Spleen (tissue), 11 donors: Measurements from ENCODE around the gene ALKBH5. TPM values are rescaled to one million over a fixed set of nuclear protein-coding genes. Genes with fewer than 3 reads are reported as not detected.

Source experiments
- DNase-seq: peaks from one replicate; pipeline ENCODE4 v3.0.0-alpha.2; 2020
- H3K27ac ChIP-seq, 8 donors: fragments of 200-600 bp; sonication (generic) in 7 of 8; 1 replicate in 4 of 8; 2 replicates in 4 of 8; pipeline versions ENCODE4 v1.5.0 to v1.8.0; 2016 to 2021; ENCODE audit warnings: inconsistent platforms in 4 of 8, mild to moderate bottlenecking in 4 of 8, moderate library complexity in 1 of 8
- H3K27me3 ChIP-seq, 7 donors: fragments of 200-600 bp; sonication (generic) in 6 of 7; replicated peaks in 1 of 7; 1 replicate in 4 of 7; 2 replicates in 3 of 7; pipeline versions ENCODE4 v1.5.0 to v1.8.0; 2016 to 2021; ENCODE audit warnings: inconsistent platforms in 3 of 7, mild to moderate bottlenecking in 1 of 7
- H3K36me3 ChIP-seq, 6 donors: fragments of 200-600 bp; sonication (generic) in 5 of 6; 1 replicate in 4 of 6; 2 replicates in 2 of 6; pipeline versions ENCODE4 v1.5.0 to v1.8.0; 2016 to 2021; ENCODE audit warnings: inconsistent platforms in 2 of 6
- H3K4me1 ChIP-seq, 6 donors: fragments of 200-600 bp; sonication (generic) in 5 of 6; 1 replicate in 3 of 6; 2 replicates in 3 of 6; pipeline versions ENCODE4 v1.5.0 to v1.8.0; 2016 to 2021; ENCODE audit warnings: inconsistent platforms in 3 of 6
- H3K4me3 ChIP-seq, 8 donors: fragments of 200-600 bp; sonication (generic) in 7 of 8; 1 replicate in 4 of 8; 2 replicates in 4 of 8; pipeline versions ENCODE4 v1.5.0 to v1.8.0; 2016 to 2021; ENCODE audit warnings: inconsistent platforms in 4 of 8, mild to moderate bottlenecking in 4 of 8, moderate library complexity in 2 of 8
- H3K9me3 ChIP-seq, 8 donors: fragments of 200-600 bp; sonication (generic) in 7 of 8; 1 replicate in 4 of 8; 2 replicates in 4 of 8; pipeline versions ENCODE4 v1.5.0 to v1.8.0; 2016 to 2021; ENCODE audit warnings: inconsistent platforms in 4 of 8
- POLR2A ChIP-seq, 3 donors: fragments of 450-650 bp; IDR thresholded peaks; one replicate each; pipeline ENCODE4 v1.5.1; 2017; ENCODE audit warnings: antibody characterized with exemption in 3 of 3, mild to moderate bottlenecking in 1 of 3
- POLR2AphosphoS5 ChIP-seq, 3 donors: sonication (generic); formaldehyde crosslinking; IDR thresholded peaks; one replicate each; pipeline ENCODE4 v1.5.1; 2017; ENCODE audit warnings: antibody characterized with exemption in 3 of 3
- WGBS, 5 donors: extraction: QIAGEN DNeasy Blood & Tissue Kit in 3 of 5; methylation state at CpG; one replicate each; pipeline versions ENCODE4 v1.1.5 to v1.1.7; 2013 to 2018; 5-methylcytosine and 5-hydroxymethylcytosine counted together
- intact Hi-C: fragments of 100-400 bp; cut with DNase I; formaldehyde crosslinking; loops from one replicate; pipeline ENCODE4 v1.15.0; 2023; ENCODE audit warnings: low total_unique reads
- polyA plus RNA-seq, 3 donors: library from polyadenylated mRNA; stranded (reverse); fragments of 200-250 nt; gene quantifications; one replicate each; pipeline ENCODE4 v1.2.1, GENCODE V29; 2013
- total RNA-seq, 7 donors: library from RNA; depleted of rRNA in 3 of 7; stranded (reverse); fragments of >200 nt in 3 of 7; fragmentation: NEBNext Ultra II Directional in 4 of 7; extraction: Animal tissue kit (Norgen Biotek cat#: 25700) in 4 of 7; gene quantifications; one replicate each; pipeline versions ENCODE4 v1.1.0 to v1.2.1, GENCODE V29; 2016 to 2021
- TF ChIP-seq, protein P1 (sequence below), 11 experiments: fragments of 200-600 bp in 7 of 11; fragments of 450-650 bp in 4 of 11; sonication (generic) in 4 of 11; IDR thresholded peaks in 8 of 11; conservative IDR thresholded peaks in 3 of 11; 1 replicate in 7 of 11; 2 replicates in 4 of 11; pipeline versions ENCODE4 v1.4.0 to v1.8.0; 2016 to 2021; ENCODE audit warnings: antibody characterized with exemption in 11 of 11, inconsistent platforms in 4 of 11, mild to moderate bottlenecking in 1 of 11
- donor health status: healthy with polysubstance abuse.
- donor health status: DM: no; HTN: no; CAD: no; lungs with moderate emphysema.
- donor health status: DM: no; HTN: no; CAD: no.
- donor health status: Bipolar disorder and iron deficiency.
- donor health status: healthy.
- donor health status: DM: no; HTN: no; CAD: no.
- donor health status: DM: yes; HTN: yes; CAD: no.

Gene ALKBH5
- total and polyA plus RNA-seq, 10 donors = 27.1 to 120 (median 94.3) TPM

- intact Hi-C loops = no loop called here
- Histone ChIP-seq H3K27me3 (no peaks in the 10 kb centered on the region), H3K4me3 (no peak overlapping the region), H3K9me3 (no peaks in the 10 kb centered on the region), H3K27ac (no peak overlapping the region), H3K4me1 (peaks cover 3 to 42% (median 20%) of the 10 kb centered on the region in 6 donors), H3K36me3 (peaks cover 0 to 26% (median 11%) of the 10 kb centered on the region in 6 donors)
- no peak for TF ChIP-seq POLR2AphosphoS5 (IDR thresholded peaks at IDR 0.05)
- TF ChIP-seq, protein P1, sequence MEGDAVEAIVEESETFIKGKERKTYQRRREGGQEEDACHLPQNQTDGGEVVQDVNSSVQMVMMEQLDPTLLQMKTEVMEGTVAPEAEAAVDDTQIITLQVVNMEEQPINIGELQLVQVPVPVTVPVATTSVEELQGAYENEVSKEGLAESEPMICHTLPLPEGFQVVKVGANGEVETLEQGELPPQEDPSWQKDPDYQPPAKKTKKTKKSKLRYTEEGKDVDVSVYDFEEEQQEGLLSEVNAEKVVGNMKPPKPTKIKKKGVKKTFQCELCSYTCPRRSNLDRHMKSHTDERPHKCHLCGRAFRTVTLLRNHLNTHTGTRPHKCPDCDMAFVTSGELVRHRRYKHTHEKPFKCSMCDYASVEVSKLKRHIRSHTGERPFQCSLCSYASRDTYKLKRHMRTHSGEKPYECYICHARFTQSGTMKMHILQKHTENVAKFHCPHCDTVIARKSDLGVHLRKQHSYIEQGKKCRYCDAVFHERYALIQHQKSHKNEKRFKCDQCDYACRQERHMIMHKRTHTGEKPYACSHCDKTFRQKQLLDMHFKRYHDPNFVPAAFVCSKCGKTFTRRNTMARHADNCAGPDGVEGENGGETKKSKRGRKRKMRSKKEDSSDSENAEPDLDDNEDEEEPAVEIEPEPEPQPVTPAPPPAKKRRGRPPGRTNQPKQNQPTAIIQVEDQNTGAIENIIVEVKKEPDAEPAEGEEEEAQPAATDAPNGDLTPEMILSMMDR (IDR thresholded peaks at IDR 0.05 in 8 of 11, conservative IDR thresholded peaks at IDR 0.05 in 3 of 11) = no peak
- no peak for TF ChIP-seq POLR2A (IDR thresholded peaks at IDR 0.05)
- no peak for DNase-seq
- 67 to 93% (median 83%) methylated on average over 2 to 4 of the region's 4 CpGs for WGBS, 5 donors
Observed at GRCh38 chr17:18229254-18229653, 45.6 kb downstream of the ALKBH5 start.

- WGBS, 5 donors = 93 to 100% (median 98%) methylated on average over 1 to 7 of the region's 7 CpGs
- H3K9me3 ChIP-seq = no peaks in the 10 kb centered on the region
- intact Hi-C loops = no loop called here
Observed at GRCh38 chr17:18229771-18230170, 46.1 kb downstream of the ALKBH5 start.

GRCh38 chr17:18230288-18231141 is 46.9 kb downstream of the ALKBH5 start:
- intact Hi-C loops = no loop called here
- 79 to 95% (median 87%) methylated on average over 10 to 14 of the region's 14 CpGs for WGBS, 5 donors
- DNase-seq = no peak

More at GRCh38 chr17:18229771-18230170, 46.1 kb downstream of the ALKBH5 start:
- peaks cover 0 to 31% (median 16%) of the 10 kb centered on the region in 6 donors for H3K36me3 ChIP-seq
- no peak overlapping the region for H3K27ac ChIP-seq
- no peak overlapping the region for H3K4me3 ChIP-seq
- peaks cover 3 to 37% (median 17%) of the 10 kb centered on the region in 6 donors for H3K4me1 ChIP-seq
- H3K27me3 ChIP-seq = no peaks in the 10 kb centered on the region
- no peak for DNase-seq
- TF ChIP-seq POLR2A (IDR thresholded peaks at IDR 0.05) (no peak), POLR2AphosphoS5 (IDR thresholded peaks at IDR 0.05) (no peak)
- TF ChIP-seq, protein P1 (IDR thresholded peaks at IDR 0.05 in 8 of 11, conservative IDR thresholded peaks at IDR 0.05 in 3 of 11) = no peak

GRCh38 chr17:18231164-18231563 is 47.5 kb downstream of the ALKBH5 start:
- 79 to 91% (median 82%) methylated on average over 8 to 9 of the region's 9 CpGs for WGBS, 5 donors
- Histone ChIP-seq H3K36me3 (peaks cover 0 to 45% (median 28%) of the 10 kb centered on the region in 6 donors), H3K4me1 (peaks cover 2 to 28% (median 10%) of the 10 kb centered on the region in 6 donors), H3K9me3 (no peaks in the 10 kb centered on the region), H3K27me3 (no peaks in the 10 kb centered on the region), H3K4me3 (no peak overlapping the region), H3K27ac (no peak overlapping the region)
- DNase-seq = no peak
- intact Hi-C loops = no loop called here
- no peak for TF ChIP-seq POLR2A (IDR thresholded peaks at IDR 0.05)
- TF ChIP-seq, protein P1 (IDR thresholded peaks at IDR 0.05 in 8 of 11, conservative IDR thresholded peaks at IDR 0.05 in 3 of 11) = no peak
- TF ChIP-seq POLR2AphosphoS5 (IDR thresholded peaks at IDR 0.05) = no peak

More at GRCh38 chr17:18230288-18231141, 46.9 kb downstream of the ALKBH5 start:
- Histone ChIP-seq H3K4me3 (no peak overlapping the region), H3K9me3 (no peaks in the 10 kb centered on the region), H3K36me3 (peaks cover 0 to 38% (median 24%) of the 10 kb centered on the region in 6 donors), H3K27me3 (no peaks in the 10 kb centered on the region), H3K27ac (no peak overlapping the region), H3K4me1 (peaks cover 3 to 32% (median 13%) of the 10 kb centered on the region in 6 donors)
- TF ChIP-seq POLR2AphosphoS5 (IDR thresholded peaks at IDR 0.05) (no peak), POLR2A (IDR thresholded peaks at IDR 0.05) (no peak)
